ENCODE data around the gene HOXB3.

The HOXB3 gene

DNA sequence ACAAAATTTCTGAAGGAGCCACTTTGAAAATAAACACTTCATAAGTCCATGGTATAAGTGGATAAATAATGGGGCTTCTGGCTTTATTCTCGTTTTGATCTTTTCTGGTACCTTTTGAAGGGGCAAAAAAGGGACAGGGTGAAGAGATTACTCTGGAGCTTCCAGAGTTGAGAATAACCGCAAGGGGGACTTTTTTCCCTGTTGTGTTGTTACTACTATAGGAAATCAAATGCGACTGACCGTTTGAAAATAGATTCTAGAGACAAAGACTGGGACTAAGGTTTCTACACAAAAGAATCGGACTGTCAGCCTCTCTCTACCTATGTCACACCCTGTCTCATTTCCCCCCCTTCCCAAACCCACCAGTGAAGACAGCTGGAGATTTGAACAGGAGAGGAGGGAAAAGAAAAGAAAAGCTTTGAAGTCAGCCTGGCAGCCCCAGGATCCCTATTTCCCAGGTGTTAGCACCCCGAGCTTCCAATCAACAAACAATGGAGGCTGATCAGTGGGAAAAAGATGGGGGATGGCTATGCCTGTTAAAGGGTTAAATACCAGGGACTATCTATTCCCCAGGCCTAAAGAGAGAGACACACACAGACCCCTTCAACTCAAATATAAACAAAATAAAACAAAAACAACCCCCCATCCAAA, 20.2 kb downstream of the HOXB3 start:
- no peak for DNase-seq (ENCODE audit: low read depth)

DNA sequence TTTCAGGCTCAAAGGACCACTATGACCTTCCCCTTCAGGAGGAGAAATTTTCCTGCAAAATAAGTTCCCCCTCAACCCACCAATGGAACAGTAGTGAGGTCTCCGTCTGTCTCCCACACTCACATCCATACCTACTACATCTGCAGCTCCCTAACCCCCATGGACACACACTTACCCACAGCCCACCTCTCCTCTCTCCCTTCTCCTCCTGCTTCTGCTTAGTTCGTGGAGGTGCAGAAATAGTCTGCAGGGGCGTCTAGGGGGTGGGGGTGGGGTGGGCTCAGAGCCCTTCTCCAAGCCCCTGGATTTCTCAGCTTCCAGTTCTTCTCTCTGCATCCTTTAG, 20.8 kb downstream of the HOXB3 start:
- no peak for DNase-seq (ENCODE audit: low read depth)

- DNase-seq (ENCODE audit: low read depth), result no peak
Observed at GRCh38 chr17:48568499-48569239, 21.4 kb downstream of the HOXB3 start.

DNA sequence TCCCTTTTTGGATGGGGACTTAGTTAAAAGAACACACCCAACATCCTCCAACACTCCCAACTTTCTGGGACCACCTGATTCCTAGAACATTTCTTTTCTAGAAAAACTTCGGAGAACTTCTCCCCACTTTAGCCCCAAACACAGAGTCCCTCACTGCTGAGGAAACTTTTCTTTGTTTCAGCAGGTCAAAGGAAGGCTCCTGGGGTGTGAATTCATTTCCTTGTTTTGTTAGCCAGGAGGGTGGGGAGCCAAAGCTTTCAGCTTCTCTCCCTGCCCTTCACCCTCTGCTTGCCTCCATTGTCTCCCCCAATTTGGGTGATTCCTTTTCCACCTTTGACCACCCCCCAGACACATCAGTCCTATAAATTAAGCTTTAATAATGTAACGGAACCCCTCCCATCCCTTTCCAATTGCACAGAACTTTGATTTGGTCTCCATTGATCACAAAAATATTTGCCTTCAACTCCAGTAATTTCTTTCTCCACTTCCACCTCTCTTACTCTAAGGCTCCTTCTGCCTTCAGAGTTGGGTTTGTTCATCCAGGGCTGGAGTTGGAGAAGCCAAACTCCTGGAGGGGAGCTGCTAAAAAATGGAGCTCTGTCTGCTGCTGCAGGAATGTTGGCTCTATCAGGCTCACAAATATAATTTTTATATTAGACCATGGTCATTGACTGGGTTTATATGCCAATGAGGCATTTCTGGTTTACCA, 22.2 kb downstream of the HOXB3 start:
- DNase-seq (ENCODE audit: low read depth), result no peak

GRCh38 chr17:48567209-48567608, 22.8 kb downstream of the HOXB3 start:
- no peak for DNase-seq (ENCODE audit: low read depth)

- no peak for DNase-seq (ENCODE audit: low read depth)
Observed at GRCh38 chr17:48566717-48567116, 23.3 kb downstream of the HOXB3 start.

DNA sequence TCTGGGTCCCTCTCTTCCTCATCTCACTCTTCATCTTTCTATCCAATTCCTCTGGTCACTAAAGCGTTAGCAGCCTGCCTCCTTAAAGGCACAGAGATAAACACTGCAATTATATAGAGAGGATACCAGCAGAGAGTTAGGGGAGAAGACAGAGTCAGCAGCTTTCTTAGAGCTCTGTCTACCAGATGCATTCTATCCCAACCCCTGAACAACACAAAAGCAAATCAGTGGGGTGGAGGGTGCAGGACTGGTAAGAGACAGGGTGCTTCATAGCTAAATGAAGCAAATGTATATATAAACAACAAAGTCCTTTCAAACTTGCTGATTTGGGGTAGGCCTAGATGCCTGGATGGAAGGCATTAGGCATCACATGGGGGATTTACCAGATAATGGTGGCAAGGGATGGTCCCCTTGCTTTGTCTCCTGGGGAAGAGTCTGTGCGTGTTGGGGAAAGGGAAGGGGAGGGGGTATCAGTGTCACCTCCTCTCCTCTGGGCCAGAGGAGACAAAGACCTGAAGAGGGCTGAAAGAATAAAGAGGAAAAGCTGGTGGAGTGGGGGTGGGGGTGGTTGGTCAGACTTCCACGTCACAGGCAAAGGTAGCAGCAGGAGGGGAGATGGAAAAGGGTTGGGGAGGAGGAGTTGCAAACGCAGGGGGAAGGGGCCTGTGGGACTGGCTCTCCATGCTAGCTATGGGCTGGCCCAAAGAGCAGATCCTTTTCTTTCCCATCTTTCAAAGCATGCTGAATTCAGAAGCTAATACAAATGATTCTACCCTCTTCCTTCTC, 23.9 kb downstream of the HOXB3 start:
- no peak for DNase-seq (ENCODE audit: low read depth)

- no peak for DNase-seq (ENCODE audit: low read depth)
Observed at GRCh38 chr17:48565022-48565554, 25.0 kb downstream of the HOXB3 start.

DNA sequence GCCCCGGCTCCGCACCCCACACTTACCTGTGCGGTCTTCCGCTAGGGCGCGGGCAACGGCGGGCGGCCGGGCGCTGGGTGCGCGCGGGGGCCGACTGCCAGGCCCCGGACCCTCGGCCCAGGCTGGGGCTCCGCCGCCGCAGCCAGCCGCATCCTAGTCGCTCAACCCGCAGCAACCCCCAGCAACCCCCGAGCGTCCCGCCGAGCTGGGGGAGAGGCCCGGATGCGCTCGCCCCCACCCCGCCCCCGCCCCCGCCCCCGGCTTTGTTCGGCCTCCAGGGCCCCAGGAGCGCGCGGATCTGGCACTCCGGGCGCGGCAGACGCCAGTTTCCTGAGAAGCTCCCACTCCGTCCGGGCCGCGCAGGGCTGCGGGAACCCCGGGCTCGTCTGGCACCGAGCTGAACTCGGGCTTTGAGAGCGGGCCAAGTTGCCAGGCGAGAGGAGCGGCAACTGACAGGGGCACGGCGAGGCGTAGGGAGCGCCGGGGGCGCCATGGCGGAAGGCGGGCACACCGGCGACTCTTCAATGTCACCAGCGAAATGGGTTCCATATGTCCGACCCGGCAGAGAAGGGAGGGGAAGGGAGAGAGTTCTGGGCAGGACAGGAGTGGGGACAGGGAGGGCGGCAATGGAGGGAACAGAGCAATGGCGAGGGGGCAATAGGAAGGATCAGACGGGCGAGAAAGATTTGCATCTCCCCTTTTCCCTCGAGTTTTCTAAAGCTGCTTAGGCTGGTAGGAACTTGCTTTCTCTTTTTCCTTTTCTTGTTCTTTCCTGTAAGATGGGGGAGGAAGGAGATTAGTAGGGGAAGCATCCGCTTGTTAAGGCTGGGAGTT, 25.6 kb downstream of the HOXB3 start:
- DNase-seq (ENCODE audit: low read depth), result no peak

GRCh38 chr17:48563867-48564187, 26.2 kb downstream of the HOXB3 start:
- DNase-seq (ENCODE audit: low read depth), result no peak

- no peak for DNase-seq (ENCODE audit: low read depth)
Observed at GRCh38 chr17:48563385-48563838, 26.6 kb downstream of the HOXB3 start.

GRCh38 chr17:48562934-48563333, 27.1 kb downstream of the HOXB3 start:
- no peak for DNase-seq (ENCODE audit: low read depth)

GRCh38 chr17:48561884-48562810, 27.9 kb downstream of the HOXB3 start:
- no peak for DNase-seq (ENCODE audit: low read depth)

DNA sequence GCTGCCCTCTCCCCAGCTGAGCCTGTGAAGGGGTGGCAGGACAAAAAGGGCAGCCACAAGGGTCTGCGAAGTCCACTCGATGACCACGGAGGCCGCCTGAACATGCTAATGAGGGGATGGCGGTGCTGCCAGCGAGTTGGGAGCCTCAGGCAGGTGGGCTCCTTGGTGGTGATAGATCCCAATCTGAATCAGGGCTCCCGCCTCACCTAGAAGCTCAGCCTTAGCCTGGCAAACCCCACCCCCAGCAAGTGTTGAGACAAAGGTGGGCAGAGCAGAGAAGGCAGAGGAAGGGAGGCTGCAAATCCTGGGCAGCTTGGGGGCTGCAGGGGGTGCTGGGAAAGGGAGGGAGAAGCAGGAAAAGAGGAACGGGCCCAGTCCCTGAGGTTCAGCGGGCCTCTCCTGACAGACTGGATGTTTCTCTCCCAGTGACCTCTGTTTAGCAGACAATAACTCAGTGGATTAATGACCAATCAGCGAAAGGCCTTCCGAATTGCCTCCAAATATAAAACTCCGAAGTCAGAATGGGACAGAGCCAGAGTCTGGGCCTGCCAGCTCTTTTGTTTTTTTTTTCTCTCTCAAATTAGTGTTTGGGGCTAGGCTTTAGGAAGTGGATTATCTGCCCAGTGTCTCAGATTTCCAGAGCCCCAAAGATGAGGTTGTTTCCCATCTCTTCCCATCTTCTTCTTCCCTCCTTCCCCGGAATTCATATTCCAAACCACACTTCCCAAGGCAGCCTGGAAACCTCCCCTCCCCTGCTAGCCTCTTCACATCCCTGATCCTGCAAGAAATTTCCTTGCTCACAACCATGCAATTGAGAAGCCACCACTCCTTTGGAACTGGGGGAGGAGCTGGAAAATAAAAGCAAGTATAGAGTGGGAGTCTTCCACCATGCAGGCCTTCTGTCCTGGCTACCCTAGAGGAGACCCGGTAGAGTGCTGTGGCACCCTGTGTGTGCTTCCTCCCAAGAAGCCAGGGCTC, 29.9 kb downstream of the HOXB3 start:
- no peak for DNase-seq (ENCODE audit: low read depth)

GRCh38 chr17:48559122-48559839, 30.8 kb downstream of the HOXB3 start:
- DNase-seq (ENCODE audit: low read depth), result no peak

GRCh38 chr17:48558831-48559121, 31.3 kb downstream of the HOXB3 start:
- DNase-seq (ENCODE audit: low read depth), result no peak

GRCh38 chr17:48558057-48558830, 31.8 kb downstream of the HOXB3 start:
- no peak for DNase-seq (ENCODE audit: low read depth)
